Measurements from ENCODE around the gene TREM1. TPM values are rescaled to one million over a fixed set of nuclear protein-coding genes. Genes with fewer than 3 reads are reported as not detected.

Gene TREM1
- total RNA-seq: not detected

DNA sequence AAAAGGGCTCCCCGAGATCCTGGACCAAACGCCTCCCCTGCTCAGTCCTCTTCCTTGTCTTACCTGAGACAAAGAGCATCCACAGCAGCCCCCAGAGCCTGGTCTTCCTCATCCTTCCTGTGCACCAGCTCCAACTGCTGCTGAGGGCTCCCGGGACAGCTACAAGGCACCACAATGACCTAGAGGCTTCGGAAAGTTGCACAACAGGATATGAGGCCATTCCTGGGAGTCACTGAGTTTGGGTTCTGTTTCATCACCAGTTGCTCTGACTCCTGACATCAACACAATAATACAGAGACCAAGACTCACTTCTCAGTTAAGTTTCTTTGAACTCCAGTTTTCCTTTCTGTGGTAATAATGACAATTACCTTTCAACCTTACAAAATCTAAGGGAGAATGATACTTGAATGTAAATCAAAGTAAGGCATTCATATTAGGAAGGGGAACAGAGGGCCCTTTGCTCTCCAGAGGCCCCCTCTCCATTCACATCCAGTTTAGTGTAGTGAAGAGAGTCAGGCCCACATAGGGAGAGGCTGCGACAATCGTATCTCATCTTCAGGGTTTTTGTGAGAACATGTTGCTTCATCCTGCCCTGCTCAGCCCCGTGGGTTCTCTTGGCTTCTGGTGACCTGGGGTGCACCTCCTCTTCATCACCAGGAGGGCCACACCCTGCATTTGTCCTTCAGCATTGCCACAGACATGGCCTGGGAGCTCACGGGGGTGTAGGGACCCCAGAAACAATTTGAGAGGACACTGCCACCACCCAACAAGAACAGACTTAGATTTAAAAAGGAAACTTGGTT, at the start of gene TREM1:
TSS of gene TREM1 (minus strand) at position 139 of the 803 bp plus-strand sequence. CDS start at position 112, 27 bp downstream.
- Mint-ChIP-seq H3K36me3 (ENCODE audit: low read depth) (no peaks in the 10 kb centered on the region), H3K4me3 (no peak within 1 kb of the TSS), H3K27ac (no peak within 1 kb of the TSS), H3K27me3 (ENCODE audit: low read depth) (peaks cover 29% of the 10 kb centered on the region), H3K4me1 (ENCODE audit: low read depth) (no peaks in the 10 kb centered on the region), H3K9me3 (ENCODE audit: insufficient read depth) (no peaks in the 10 kb centered on the region)
- ATAC-seq: no peak
- no peak for DNase-seq
- ChIA-PET CTCF (interaction anchor here (0.7 to 1.9 kb wide), 2 partner anchors 20 to 82 kb away, joined by 3 to 4 read pairs; no protein-coding TSS in a partner anchor), POLR2A (no interaction called here)

DNA sequence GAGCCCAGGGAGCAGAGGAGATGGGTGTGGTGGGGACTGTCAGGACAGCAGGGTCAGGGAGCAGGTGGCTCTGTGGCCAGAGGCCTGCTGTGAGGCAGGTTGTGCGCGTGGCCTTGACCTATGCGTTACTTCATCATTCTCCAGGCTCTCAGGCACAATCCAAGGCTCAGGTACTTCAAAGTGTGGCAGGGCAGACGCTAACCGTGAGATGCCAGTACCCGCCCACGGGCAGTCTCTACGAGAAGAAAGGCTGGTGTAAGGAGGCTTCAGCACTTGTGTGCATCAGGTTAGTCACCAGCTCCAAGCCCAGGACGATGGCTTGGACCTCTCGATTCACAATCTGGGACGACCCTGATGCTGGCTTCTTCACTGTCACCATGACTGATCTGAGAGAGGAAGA, 49.5 kb upstream of the TREM1 start:
- H3K27me3 Mint-ChIP-seq (ENCODE audit: low read depth): no peaks in the 10 kb centered on the region
- H3K4me1 Mint-ChIP-seq (ENCODE audit: low read depth): peaks cover 71% of the 10 kb centered on the region
- H3K9me3 Mint-ChIP-seq (ENCODE audit: insufficient read depth): no peaks in the 10 kb centered on the region
- peak; percentile 19 for DNase-seq
- H3K27ac Mint-ChIP-seq: peak overlapping the region; percentile 95
- peaks cover 1% of the 10 kb centered on the region for H3K36me3 Mint-ChIP-seq (ENCODE audit: low read depth)
- H3K4me3 Mint-ChIP-seq: no peak overlapping the region
- POLR2A ChIA-PET: interaction anchor here (1.0 to 5.3 kb wide), 2 partner anchors 9 to 29 kb away, joined by 3 to 96 read pairs; no protein-coding TSS in a partner anchor
- CTCF ChIA-PET: interaction anchor here (1.0 to 9.6 kb wide), 6 partner anchors 11 to 33 kb away, joined by 3 to 162 read pairs (median 80); no protein-coding TSS in a partner anchor
- no peak for ATAC-seq

DNA sequence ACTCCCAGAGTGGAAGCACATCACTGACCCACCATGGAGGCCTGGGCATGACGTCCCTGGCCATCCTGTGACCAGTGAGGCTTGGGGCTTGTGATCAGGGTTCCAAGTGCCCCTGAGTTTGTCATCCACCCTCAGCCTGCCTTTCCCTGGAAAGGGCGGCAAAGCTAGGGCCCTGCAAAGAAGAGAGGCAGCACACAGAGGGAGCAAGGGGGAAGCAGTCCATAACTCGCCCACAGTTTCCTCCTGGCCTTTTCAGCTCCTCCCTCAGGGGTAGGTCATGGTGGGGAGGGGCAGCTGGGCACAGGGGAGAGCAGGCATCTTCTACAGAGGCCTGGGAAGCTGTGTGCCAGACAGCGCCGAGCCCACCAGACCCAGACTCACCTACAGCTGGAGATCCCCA, 48.8 kb upstream of the TREM1 start, which contains the start of gene NCR2:
TSS of gene NCR2 (plus strand) at position 313 of the 400 bp plus-strand sequence. CDS start 269 bp downstream, outside the sequence.
- H3K4me1 Mint-ChIP-seq (ENCODE audit: low read depth): peaks cover 66% of the 10 kb centered on the region
- H3K36me3 Mint-ChIP-seq (ENCODE audit: low read depth): no peaks in the 10 kb centered on the region
- peak within 1 kb of the TSS; percentile 61 for H3K4me3 Mint-ChIP-seq
- no peaks in the 10 kb centered on the region for H3K9me3 Mint-ChIP-seq (ENCODE audit: insufficient read depth)
- no peak for ATAC-seq
- peak; percentile 20 for DNase-seq
- POLR2A ChIA-PET: interaction anchor here (0.9 to 5.3 kb wide), 5 partner anchors 10 to 33 kb away, joined by 3 to 96 read pairs (median 8); no protein-coding TSS in a partner anchor
- H3K27me3 Mint-ChIP-seq (ENCODE audit: low read depth): no peaks in the 10 kb centered on the region
- CTCF ChIA-PET: interaction anchor here (1.0 to 9.6 kb wide), 9 partner anchors 11 to 348 kb away, joined by 3 to 162 read pairs (median 6); no protein-coding TSS in a partner anchor
- H3K27ac Mint-ChIP-seq: peak within 1 kb of the TSS; percentile 95

DNA sequence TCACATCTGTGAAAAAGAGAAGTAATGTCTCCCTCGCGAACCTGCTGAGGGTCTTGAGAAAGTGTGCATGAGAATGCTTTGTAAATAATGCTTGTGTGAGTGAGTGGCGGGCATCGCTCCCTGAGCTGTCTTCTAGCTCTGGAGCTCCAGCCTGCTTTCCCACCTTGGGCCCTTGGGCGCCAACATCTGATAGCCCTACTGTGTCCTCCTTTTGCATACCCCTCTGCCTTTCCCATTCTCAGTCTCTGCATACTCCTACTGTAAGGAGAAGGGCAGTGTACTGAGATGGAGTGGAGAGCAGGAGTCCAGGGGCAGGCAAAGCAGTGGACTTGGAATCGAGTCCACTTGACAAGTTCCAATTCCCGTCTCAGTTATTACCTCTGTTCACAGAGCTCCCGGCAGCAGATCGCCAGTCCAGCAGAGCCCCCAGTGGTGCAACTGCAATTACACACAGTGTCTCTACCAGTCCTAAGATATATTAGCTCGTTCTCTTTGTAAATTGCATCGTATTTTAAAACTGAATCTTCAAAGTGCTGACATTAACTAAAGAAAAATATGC, 48.1 kb upstream of the TREM1 start:
- Mint-ChIP-seq H3K27ac (peak overlapping the region; percentile 95), H3K9me3 (ENCODE audit: insufficient read depth) (no peaks in the 10 kb centered on the region), H3K27me3 (ENCODE audit: low read depth) (no peaks in the 10 kb centered on the region), H3K4me3 (peak overlapping the region; percentile 61), H3K36me3 (ENCODE audit: low read depth) (no peaks in the 10 kb centered on the region), H3K4me1 (ENCODE audit: low read depth) (peaks cover 66% of the 10 kb centered on the region)
- CTCF ChIA-PET: interaction anchor here (0.7 to 9.6 kb wide), 20 partner anchors 12 to 349 kb away, joined by 3 to 162 read pairs (median 4); partner anchors contain the start of genes NFYA and TREML2
- DNase-seq: peak; percentile 49
- peak; percentile 4 for ATAC-seq
- POLR2A ChIA-PET: interaction anchor here (0.6 to 5.3 kb wide), 16 partner anchors 10 to 349 kb away, joined by 3 to 96 read pairs (median 4); partner anchors contain the start of genes NFYA, OARD1 and TREML2

DNA sequence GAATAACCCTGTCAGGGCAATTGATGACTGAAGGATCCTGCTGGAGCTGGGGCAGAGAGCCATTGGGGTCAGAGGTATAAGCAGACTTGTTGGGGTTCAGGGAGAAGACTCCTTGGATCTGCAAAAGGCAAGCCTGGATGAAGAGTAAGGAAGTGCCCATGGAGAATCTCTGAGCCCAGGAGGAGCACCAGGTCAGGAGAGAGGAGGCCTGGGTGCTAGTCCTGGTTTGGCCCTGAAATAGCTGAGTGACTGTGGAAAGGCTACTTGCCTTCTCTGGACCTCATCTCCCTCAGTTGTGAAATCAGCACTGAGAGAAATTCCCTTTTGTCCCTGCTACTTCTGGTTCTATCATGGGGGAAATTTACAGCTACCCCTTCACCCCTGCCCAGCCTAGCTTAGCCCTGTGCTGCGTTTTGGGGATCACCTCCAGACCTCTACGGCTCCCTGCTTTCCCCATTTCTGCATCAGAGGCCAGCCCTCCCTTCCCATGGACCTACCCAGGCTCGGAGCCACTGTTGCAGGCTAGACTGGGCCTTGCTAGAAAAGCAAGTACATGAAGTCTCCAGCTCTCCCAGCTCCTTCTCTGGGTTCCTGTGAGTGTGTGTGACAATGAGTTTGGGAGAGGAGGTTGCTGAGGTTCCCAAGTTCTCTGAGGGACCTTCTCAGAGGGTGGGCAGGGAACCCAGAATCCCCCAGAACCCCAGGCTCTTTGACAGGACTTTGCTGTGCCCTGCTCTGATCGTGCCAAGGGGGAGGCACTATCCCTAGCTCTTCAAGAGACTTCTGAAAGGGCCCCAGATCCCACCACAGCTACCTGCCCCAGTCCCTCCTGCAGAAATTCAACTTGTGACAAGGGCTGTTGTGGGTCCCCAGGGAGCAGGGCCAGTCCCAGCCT, 46.6 kb upstream of the TREM1 start:
- H3K4me3 Mint-ChIP-seq: peak overlapping the region; percentile 61
- DNase-seq (peak; percentile 22), ATAC-seq (peak; percentile 5)
- H3K27me3 Mint-ChIP-seq (ENCODE audit: low read depth): peaks cover 3% of the 10 kb centered on the region
- H3K27ac Mint-ChIP-seq: peak overlapping the region; percentile 95
- no peaks in the 10 kb centered on the region for H3K9me3 Mint-ChIP-seq (ENCODE audit: insufficient read depth)
- ChIA-PET POLR2A (interaction anchor here (0.5 to 5.3 kb wide), 8 partner anchors 10 to 351 kb away, joined by 3 to 96 read pairs (median 6); partner anchors contain the start of genes NFYA, OARD1 and TREML2), CTCF (interaction anchor here (0.7 to 9.6 kb wide), 23 partner anchors 7 to 454 kb away, joined by 3 to 162 read pairs (median 5); partner anchors contain the start of genes NFYA, TOMM6 and TREML2)
- H3K4me1 Mint-ChIP-seq (ENCODE audit: low read depth): peaks cover 60% of the 10 kb centered on the region
- no peaks in the 10 kb centered on the region for H3K36me3 Mint-ChIP-seq (ENCODE audit: low read depth)

DNA sequence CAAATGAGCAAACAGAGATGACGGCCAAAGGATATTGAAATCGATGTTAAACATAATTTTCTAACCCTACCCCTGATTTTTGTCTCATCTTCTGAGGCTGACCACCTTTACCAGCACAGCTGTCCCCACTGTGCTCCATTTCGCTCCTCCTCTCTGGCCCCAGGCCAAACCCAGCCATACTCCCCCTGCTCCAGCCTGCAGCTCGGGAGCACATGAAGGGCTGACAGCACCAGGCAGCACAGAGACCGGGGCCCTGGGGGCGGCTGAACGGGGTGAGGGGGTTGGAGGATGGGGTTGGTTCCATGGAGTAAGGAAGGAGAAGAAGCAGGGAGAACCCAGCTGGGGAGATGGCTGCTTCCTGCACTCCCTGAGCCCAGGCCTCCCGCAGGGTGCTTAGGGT, 45.8 kb upstream of the TREM1 start:
- no peaks in the 10 kb centered on the region for H3K9me3 Mint-ChIP-seq (ENCODE audit: insufficient read depth)
- no peak overlapping the region for H3K4me3 Mint-ChIP-seq
- H3K36me3 Mint-ChIP-seq (ENCODE audit: low read depth): no peaks in the 10 kb centered on the region
- peaks cover 3% of the 10 kb centered on the region for H3K27me3 Mint-ChIP-seq (ENCODE audit: low read depth)
- POLR2A ChIA-PET: interaction anchor here (1.3 to 5.3 kb wide), 2 partner anchors 12 to 13 kb away, joined by 4 to 96 read pairs; no protein-coding TSS in a partner anchor
- H3K27ac Mint-ChIP-seq: peak overlapping the region; percentile 95
- peaks cover 59% of the 10 kb centered on the region for H3K4me1 Mint-ChIP-seq (ENCODE audit: low read depth)
- ATAC-seq (no peak), DNase-seq (peak; percentile 20)
- CTCF ChIA-PET: interaction anchor here (0.9 to 9.6 kb wide), 9 partner anchors 10 to 271 kb away, joined by 3 to 162 read pairs (median 7); no protein-coding TSS in a partner anchor

DNA sequence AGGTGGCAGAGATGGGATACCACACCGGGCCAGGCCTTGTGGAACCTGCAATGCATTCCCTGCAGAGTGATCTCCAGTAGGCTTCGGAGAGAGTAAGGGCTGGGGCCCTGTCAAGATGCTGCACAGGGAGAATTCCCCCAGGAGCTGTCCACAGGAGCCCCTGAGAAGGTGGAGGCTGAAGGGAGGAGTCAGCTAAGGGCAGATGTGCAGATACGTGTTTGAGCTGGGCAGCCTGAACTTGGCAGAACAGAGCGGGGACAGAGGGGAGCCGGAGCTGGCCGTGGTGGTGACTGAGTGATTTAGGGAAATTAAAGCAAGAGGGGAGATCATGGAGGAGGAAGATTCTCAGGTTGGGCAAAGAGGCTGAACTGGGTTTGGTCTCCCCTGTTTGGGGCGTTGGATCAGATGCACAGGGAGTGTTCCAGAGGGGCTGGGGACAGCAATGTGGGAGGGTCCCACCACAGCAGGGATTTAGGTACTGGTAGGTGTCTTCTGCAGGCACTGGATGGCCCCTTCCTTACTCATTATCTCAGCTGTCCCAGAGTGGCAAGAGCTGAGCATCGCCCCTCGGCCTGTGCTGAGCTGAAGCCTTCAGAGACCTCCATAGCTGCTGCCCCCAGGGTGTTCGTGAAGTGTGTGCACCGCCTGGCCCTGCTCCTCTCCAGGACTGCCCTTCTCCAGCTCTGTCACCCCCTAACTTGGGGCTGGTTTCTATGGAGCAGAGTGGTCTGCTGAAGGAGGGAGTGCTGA, 45.1 kb upstream of the TREM1 start:
- Mint-ChIP-seq H3K4me1 (ENCODE audit: low read depth) (peaks cover 55% of the 10 kb centered on the region), H3K27me3 (ENCODE audit: low read depth) (peaks cover 9% of the 10 kb centered on the region), H3K36me3 (ENCODE audit: low read depth) (no peaks in the 10 kb centered on the region), H3K27ac (peak overlapping the region; percentile 95), H3K4me3 (no peak overlapping the region), H3K9me3 (ENCODE audit: insufficient read depth) (no peaks in the 10 kb centered on the region)
- no peak for ATAC-seq
- ChIA-PET POLR2A (interaction anchor here (1.3 kb wide), 1 partner anchor 12 kb away, joined by 4 read pairs; no protein-coding TSS in a partner anchor), CTCF (interaction anchor here (1.4 to 9.6 kb wide), 7 partner anchors 10 to 53 kb away, joined by 3 to 162 read pairs (median 45); no protein-coding TSS in a partner anchor)
- peak; percentile 18 for DNase-seq

DNA sequence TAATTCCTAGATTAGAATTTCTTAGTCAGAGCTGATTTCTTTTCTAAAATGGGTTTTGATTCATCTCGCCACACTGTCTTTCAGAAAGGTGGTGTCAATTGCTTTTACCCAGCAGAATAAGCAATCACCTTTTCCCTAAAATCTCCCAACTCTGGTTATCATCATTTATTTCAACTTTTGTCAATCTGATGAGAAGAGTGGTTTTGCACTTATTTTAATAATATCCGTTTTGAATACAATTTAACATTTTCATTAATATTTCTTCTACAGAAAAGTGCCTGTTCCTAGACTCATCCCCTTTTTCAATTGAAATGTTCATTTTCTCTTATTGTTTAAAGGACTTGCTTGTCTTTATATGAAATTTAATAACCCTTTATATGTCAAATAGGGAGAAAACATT, 40.7 kb upstream of the TREM1 start:
- POLR2A ChIA-PET: no interaction called here
- Mint-ChIP-seq H3K4me3 (no peak overlapping the region), H3K27ac (no peak overlapping the region), H3K36me3 (ENCODE audit: low read depth) (no peaks in the 10 kb centered on the region), H3K27me3 (ENCODE audit: low read depth) (peaks cover 29% of the 10 kb centered on the region), H3K9me3 (ENCODE audit: insufficient read depth) (no peaks in the 10 kb centered on the region), H3K4me1 (ENCODE audit: low read depth) (peaks cover 11% of the 10 kb centered on the region)
- DNase-seq (no peak), ATAC-seq (no peak)
- CTCF ChIA-PET: interaction anchor here (1.2 kb wide), 1 partner anchor 9 kb away, joined by 3 read pairs; no protein-coding TSS in a partner anchor

DNA sequence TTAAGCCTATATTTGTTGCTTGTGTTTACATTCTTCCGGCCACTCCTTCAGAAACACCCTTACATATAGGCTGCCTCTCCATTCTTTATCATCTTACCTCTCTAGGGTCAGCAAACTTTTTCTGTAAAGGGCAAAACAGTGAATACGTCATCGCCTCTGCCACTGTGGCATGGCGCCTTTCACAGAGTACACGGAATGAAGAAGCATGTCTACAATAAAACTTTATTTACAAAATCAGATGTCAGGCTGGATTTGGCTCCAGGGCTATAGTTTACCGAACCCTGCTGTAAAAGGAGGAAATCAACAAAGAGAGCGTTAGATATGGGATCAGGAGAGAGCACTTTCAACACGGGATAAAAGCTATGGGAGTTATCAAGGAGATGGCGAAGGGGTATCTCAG, 39.6 kb upstream of the TREM1 start:
- no peak for ATAC-seq
- Mint-ChIP-seq H3K27me3 (ENCODE audit: low read depth) (peaks cover 29% of the 10 kb centered on the region), H3K27ac (no peak overlapping the region), H3K36me3 (ENCODE audit: low read depth) (no peaks in the 10 kb centered on the region), H3K4me3 (no peak overlapping the region), H3K4me1 (ENCODE audit: low read depth) (peaks cover 2% of the 10 kb centered on the region), H3K9me3 (ENCODE audit: insufficient read depth) (no peaks in the 10 kb centered on the region)
- ChIA-PET POLR2A (no interaction called here), CTCF (interaction anchor here (0.6 to 1.6 kb wide), 2 partner anchors 8 to 43 kb away, joined by 4 to 5 read pairs; no protein-coding TSS in a partner anchor)
- no peak for DNase-seq

DNA sequence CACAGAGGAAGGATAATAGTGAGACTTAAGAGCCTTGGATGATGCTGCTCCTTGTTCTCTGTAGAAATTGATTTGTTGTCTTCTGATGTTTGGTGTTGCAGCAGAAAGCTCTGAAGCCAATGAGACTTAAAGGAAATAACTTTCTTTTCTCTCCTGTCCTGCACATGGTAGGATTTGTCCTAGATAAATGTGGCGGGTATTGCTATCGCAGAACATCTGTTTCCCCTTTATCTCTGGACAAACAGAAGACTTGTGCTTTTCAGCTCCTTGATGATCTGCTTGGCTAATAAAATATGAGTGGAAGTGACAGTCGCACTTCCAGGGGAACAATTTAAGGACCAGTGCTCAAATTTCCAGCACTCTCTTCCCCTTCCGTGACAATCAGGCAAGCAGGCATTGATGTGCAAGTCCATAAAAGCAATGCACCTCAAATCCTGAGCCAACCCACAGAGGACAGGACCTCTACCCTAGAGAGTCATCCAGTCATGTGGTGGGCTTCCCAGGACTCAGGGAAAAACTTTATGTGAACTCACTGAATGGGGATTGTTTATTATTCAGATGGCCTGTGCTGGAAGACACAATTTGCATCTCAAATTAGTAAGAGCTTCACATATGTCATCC, 39.1 kb upstream of the TREM1 start:
- no peak for ATAC-seq
- peaks cover 29% of the 10 kb centered on the region for H3K27me3 Mint-ChIP-seq (ENCODE audit: low read depth)
- POLR2A ChIA-PET: no interaction called here
- no peak overlapping the region for H3K4me3 Mint-ChIP-seq
- H3K9me3 Mint-ChIP-seq (ENCODE audit: insufficient read depth): no peaks in the 10 kb centered on the region
- CTCF ChIA-PET: interaction anchor here (0.6 to 1.6 kb wide), 2 partner anchors 8 to 43 kb away, joined by 4 to 5 read pairs; no protein-coding TSS in a partner anchor
- H3K27ac Mint-ChIP-seq: no peak overlapping the region
- no peak for DNase-seq
- H3K4me1 Mint-ChIP-seq (ENCODE audit: low read depth): peaks cover 3% of the 10 kb centered on the region
- no peaks in the 10 kb centered on the region for H3K36me3 Mint-ChIP-seq (ENCODE audit: low read depth)

Data from activated CD8-positive, alpha-beta T cell treated with anti-CD3 and anti-CD28 coated beads, Interleukin-2, amount 10 ng/mL, durations not matched to agents 7 days and 5 days (primary cell).